OCI-LY1 (cell line): Measurements from ENCODE around the gene CHRM1.

ENCODE experiments used
- CTCF ChIP-seq: fragments of 200-600 bp; sonication (generic), shearing (Covaris generic); IDR thresholded peaks from 2 replicates; pipeline ENCODE4 v1.5.1; 2017; ENCODE audit warnings: mild to moderate bottlenecking, antibody characterized with exemption, low read length, moderate library complexity, mixed read lengths
- EZH2 ChIP-seq: fragments of 200-600 bp; sonication (generic), shearing (Covaris generic); IDR thresholded peaks from 2 replicates; pipeline ENCODE4 v1.8.0; 2017; ENCODE audit warnings: borderline replicate concordance, mixed run types, mild to moderate bottlenecking, antibody characterized with exemption, low read length, moderate library complexity, mixed read lengths

DNA sequence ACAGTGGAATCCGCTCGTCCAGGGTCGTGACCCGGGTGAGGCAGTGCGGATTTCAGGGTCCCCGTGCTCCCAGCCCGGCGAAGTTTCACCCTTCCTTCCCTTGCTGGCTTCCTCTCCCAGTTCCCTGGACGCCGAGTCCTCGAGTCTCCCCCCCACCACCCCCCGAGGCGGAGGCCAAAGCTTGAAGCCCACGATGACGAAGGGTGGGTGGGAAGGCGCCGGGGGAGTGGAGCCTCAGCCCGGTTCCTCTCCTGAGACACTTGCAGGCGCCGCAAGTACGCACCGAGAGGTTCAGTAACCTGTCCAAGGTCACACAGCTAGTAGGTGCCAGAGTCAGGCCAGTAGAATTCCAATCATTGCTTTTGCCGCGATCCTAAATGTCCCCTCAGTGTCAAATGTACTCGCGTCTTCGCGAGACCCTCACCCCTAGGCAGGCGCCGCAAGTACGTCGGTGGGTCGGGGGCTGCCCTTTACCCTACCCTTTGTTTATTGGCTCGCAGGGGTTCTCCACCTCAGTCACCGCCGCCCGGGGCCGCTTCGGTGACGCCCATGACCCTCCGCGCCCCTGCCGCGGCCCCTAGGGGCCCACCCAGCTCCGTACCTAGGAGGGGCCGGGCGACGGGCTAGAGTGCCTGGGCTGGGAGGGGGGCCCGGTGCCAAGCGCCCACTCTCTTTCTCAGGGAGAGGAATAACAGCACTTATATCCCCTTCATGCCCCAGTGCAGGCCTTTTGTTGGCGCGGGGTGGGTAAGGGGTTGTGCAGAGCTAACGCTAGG is 5.7 kb upstream of the CHRM1 start:
- no peak for TF ChIP-seq CTCF
- TF ChIP-seq EZH2: no peak
